ENCODE results near the gene NSD1.
"Not testable (repeated sequence)": the region's sequence is repeated elsewhere in the genome, so short reads cannot be mapped to it uniquely, and the experiment has no call there.

The NSD1 gene

DNA sequence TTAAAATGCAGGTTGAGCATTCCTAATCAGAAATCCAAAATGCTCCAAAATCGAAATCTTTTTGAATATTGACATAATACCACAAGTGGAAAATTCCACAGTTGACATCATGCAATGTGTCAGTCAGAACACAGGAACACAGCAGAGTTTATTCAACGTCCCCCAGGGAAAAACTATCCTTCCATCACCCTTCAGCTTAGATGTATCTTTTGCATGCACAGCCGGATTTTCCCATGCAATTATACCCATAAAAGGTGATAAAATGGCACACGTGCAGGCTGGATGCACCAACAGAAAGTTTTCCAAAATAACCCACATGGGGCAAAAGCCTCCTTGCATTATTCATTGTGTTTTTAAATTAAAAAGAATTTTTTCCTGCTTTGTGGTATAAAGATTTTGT is 98.8 kb downstream of the NSD1 start:
- DNase-seq = no peak

DNA sequence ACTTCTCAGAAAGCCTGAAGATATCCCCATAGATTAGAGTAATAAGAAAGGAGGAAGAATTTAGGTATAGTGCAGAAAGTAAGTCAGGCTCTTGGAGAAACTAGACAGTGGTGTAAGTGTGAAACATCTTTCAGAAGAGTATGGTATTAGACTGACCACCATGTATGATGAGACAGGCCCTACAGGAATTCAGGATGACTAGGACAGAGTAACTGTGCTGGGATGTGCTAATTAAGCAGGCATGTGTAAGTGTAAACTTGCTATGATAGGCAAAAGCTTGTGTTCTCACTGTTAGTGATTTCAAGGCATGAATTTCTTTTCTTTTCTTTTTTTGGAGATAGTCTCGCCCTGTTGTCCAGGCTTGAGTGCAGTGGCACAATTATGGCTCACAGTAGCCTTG is 99.2 kb downstream of the NSD1 start:
- DNase-seq = no peak

DNA sequence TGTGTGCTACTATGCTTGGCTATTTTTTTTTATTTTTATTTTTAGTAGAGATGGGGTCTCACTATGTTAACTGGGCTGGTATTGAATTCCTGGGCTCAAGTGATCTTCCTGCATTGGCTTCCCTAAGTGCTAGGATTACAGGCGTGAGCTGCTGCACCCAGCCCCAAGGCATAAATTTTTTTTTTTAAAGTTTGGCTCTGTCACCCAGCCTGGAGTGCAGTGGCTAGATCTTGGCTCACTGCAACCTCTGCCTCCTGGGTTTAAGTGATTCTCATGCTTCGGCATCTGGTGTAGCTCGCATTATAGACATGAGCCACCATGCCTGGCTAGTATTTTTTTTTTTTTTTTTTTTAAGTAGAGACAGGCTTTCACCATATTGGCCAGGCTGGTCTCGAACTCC is 99.6 kb downstream of the NSD1 start:
- DNase-seq = no peak

DNA sequence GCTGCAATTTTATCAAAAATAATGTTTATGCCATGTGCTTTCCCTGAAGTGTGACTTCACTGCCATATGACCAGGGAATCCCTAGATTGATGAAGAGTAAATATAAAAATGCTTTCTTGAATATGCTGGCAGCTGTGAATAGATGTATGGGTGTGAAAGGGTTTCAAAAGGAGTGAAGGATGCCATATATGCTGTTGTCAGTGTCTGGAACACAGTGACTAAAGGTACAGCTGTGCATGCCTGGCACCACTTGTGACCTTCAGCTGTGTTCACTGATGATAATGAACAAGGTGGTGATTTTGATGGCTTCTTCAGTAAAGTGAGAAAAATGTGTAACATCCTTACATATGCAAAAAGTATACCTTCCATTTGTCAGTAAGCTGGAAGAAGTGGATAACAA is 100.2 kb downstream of the NSD1 start:
- DNase-seq = no peak

DNA sequence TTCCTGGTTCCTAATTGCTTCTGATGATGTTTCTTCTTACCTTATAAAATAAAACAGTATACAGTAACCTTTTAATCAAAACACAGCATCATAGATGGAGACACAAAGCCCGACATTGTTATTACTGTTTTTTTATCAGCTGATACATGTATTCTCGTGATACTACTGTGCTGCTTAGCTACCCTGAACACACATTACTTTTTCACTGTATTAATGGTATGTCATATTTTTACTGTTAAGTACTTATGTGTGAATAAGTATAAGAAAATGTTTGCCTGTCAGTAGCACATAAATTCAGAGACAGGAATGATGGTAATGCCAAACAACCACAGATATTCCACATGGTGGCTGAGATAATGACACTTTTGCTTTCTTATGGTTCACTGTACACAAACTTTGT is 101.3 kb downstream of the NSD1 start:
- no peak for DNase-seq

DNA sequence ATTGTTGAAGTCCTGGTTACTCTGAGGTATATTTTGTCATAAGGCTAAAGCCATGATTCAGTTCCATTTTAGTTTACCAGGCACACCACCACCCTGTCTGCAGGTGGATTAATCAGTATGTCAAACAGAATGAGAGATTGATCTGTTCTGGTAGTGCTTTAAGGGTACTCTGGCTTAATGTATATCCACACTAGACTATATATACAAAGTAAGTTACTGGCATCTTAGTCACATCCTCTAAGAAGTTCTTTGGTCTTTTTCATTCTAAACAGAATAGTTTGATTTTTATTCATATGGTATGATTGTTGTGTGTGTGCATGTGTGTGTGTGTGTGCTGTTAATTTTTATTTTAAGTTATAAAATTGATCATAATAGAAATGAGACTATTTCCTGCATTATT is 108.2 kb downstream of the NSD1 start:
- no peak for DNase-seq

DNA sequence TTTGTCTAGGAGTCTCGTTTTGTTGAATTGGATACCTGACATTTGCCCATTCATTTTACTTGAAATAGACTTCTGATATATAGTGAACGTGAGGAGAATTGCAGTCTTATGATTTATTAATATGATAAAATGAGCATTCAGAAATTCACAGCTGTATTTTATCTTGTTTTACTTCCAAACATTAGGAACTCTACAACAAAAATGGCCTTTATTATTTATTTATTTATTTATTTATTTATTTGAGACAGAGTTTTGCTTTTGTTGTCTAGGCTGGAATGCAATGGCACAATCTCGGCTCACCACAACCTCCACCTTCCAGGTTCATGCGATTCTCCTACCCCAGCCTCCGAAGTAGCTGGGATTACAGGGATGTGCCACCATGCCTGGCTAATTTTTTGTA is 108.7 kb downstream of the NSD1 start:
- no peak for DNase-seq

DNA sequence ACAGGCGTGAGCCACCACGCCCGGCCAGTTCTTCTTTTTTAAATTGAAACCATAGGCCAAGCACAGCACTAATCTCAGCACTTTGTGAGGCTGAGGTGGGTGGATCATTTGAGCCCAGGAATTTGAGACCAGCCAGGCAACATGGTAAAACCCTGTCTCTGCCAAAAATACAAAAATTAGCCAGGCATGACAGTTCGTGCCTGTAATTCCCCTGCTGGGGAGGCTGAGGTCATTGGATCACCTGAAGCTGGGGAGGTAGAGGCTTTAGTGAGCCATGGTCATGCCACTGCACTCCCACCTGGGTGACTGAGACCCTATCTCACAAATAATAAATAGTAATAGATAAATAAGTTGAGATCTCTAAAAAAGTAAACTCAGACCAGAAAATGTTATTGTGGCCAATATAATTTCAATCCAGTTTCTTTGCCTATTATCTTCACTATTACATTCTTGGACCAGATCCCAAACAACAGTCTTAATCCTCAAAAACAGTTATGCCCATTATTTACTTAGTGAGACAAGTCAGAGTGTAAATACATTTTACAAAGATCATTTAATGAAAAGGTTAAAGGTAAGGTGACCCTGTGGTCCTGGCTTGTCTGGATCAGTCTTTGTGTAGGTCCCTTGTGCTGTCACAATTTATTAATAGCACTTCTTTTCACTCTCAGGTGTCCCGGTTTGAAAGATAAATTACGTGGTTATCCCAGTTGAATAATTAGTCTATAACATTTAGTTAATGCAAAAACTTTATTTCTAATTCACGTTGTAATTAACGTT is 116.4 kb downstream of the NSD1 start:
- DNase-seq = no peak

DNA sequence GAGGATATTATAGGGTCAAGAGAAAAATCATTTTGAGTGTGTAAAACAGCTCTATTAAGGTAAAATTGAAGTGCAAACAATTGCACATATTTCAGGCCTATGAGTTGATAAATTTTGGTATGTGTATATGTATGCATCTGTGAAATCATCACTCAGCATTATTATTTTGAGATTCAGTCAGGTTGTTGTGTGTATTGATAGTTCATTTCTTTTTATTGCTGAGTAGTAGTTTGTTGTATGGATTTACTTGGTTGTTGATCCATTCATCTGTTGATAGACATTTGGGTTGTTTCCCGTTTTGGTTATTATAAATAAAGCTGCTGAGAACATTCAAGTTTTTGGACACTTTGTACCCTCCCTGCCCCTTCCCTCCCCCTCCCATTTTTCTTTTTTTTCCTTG is 119.7 kb downstream of the NSD1 start:
- DNase-seq = no peak

DNA sequence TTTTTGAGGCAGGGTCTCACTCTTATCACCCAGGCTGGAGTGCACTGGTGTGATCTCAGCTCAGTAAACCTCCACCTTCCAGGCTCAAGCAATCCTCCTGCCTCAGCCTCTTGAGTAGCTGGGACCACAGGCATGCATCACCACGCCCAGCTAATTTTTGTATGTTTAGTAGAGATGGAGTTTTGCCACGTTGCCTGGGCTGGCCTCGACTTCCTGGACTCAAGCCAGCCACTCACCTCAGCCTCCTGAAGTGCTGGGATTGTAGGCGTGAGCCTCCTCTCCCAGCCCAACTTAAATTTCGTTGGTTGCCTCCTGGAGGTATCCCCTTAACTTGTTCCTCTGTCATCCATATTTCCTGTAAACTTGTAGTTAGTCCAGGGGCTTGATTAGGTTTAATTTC is 122.7 kb downstream of the NSD1 start:
- DNase-seq = no peak

DNA sequence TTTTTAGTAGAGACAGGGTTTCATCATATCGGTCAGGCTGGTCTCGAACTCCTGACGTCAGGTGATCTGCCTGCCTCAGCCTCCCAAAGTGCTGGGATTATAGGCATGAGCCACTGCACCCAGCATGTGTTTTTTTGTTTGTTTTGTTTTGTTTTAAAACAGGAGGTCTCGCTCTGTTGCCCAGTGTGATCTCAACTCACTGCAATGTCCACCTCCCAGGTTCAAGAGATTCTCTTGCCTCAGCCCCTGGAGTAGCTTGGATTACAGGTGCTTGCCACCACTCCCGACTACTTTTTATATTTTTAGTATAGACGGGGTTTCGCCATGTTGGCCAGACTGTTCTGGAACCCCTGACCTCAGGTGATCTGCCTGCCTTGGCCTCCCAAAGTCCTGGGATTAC is 125.1 kb downstream of the NSD1 start:
- not testable (repeated sequence) for DNase-seq

DNA sequence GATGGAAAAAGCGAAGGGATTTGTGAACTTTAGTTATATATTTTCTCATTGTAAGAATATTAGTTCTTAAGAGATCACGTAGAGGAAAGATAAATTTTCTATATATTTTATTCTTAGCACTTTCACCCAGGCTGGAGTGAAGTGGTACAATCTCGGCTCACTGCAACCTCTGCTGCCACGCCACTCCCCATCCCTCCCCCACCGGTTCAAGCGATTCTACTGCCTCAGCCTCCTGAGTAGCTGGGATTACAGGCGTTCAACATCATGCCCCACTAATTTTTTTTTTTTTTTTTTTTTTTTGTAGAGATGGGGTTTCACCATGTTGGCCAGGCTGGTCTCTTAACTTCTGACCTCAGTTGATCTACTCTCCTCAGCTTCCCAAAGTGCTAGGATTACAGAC is 127.4 kb downstream of the NSD1 start:
- DNase-seq = no peak

DNA sequence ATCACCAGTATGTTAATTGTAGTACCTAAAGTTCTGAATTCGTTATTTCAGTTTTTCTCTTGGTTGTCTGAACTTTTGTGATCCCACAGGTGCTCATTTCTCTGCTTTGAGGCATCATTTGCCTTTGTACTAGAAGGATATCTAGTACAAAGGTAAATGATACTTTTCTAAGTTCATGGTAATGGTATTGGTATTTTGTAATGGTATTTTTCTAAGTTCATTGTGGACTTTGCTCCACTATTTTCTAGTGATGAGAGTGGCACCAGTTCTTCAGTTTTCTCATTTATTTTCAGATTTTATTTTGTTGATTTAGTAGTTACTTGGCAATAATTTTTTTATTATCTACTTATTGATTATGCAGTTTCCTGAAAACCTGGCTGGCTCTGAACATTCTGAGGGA is 127.9 kb downstream of the NSD1 start:
- no peak for DNase-seq

DNA sequence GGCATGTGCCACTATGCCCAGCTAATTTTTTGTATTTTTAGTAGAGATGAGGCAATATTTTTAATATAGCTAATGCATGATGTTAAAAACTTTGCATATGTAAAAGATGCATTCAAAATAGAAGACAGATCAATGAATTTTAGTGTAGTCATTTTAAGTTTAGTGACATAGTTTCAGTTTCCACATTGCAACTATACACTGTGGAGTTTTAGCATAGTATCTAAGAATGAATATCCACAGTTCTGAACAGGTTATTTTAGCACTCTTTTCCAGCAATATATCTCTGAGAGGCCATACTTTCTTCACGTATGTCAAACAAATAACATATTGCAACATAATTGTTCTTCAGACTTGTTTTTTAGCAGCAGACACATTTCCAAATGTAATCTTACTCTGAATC is 130.6 kb downstream of the NSD1 start:
- DNase-seq = no peak

DNA sequence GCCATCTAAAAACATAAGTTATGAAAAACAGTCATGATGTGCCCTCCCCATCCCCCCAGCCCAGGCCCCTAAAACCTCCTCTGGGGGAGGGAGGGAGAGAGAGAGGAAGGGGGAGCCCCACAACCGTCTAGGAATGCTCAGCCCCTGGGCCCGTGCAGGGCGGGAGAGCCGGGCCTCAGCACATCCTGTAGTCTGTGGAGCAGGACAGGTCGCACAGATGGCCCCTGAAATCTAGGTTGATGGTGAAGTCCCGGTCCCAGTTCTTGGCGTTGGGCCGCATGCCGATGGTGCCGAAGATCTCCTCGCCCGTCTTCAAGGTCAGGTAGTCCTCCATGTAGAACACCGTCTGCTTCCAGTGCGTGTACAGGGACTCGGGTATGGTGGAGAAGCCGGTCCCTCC is 131.8 kb downstream of the NSD1 start:
- no peak for DNase-seq

DNA sequence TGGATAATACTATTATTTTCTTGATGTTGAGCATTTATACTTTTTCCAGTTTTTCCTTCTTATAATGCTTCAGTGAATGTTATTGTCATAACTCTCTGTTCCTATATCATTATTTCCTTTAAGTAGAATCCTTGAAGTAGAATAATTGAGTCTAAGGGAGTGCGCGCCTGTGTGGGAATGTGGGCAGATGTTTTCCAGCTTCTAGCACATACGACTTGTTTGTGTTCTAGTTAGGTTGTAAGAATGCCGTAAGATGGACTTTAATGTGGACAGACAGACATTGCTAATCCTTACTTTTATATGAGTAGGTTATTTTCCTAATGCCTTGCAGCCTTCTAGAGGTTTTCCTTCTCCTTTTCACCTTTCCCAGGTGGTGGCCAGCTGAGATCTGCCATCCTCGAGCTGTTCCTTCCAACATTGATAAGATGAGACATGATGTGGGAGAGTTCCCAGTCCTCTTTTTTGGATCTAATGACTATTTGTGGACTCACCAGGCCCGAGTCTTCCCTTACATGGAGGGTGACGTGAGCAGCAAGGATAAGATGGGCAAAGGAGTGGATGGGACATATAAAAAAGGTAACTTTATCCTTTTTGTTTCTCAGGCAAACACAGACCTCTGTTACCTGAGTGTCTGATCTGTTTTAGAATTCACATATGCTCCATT is 135.8 kb downstream of the NSD1 start:
- no peak for DNase-seq

DNA sequence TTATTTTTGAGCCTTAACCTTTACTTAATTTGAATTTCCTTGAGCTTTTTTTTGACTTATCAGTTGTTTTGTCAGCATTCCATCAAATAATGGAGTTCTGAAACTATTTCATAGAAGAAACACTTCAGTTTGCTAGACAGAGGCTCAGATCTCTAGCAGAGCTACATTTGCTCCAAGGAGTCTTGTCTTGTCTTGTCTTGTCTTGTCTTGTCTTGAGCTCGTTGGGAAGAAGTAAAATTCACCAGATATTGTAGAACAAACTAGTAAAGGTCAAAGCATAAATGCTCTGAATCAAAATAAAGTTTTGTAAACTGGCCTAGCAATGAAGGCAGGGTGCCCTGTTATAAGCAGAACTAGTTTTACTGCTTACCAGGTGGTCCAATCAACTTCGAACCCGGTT is 136.4 kb downstream of the NSD1 start:
- no peak for DNase-seq

DNA sequence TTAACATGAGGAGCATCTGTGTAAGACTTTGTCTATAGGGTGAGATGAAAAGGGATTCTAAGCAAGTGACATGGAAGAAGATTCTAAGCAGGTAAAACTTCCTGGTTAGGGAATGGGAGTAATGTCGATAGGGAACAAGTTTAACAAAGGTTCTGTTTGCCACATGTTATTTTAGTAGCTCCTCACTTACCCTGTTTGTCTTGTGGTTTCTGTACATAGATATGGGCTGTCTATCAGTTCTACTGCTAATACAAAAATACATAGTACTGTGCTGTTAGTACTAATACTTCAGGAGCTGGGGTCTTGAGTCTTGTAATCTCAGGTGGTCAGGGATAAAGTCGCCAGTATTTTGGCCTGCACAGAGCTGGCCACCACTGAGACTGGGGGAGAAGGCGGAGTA is 137.1 kb downstream of the NSD1 start:
- no peak for DNase-seq

DNA sequence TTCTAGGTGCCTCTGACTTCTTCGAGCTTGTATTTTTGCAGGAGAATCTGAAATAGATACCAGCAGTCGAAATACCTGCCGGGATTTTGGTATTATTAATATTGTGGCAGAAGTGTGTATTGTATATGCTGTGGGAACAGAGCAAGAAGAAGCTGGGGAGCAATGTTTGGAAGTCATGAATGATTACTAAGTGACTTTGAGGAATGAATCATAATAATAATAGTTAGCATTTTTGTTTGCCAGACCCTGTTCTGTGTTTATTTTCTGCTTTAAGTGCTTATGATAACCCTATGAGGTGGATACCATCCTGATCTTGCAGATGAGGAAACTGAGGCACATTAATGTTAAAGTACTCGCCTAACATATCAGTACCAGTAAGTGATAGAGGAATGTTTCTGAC is 137.5 kb downstream of the NSD1 start:
- DNase-seq = no peak

DNA sequence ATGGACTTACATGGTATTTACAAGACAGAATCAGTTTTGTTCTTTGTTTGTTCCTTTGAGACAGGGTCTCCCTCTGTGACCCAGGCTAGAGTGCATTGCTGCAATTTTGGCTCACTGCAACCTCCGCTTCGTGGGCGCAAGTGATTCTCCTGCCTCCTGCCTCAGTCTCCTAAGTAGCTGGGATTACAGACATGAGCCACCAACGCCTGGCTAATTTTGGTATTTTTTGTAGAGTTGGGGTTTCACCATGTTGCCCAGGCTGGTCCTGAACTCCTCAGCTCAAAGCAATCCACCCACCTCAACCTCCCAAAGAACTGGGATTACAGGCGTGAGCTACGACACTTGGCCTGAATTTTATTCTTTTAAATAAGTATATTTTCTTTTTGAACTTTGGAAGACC is 142.3 kb downstream of the NSD1 start:
- DNase-seq = no peak

DNA sequence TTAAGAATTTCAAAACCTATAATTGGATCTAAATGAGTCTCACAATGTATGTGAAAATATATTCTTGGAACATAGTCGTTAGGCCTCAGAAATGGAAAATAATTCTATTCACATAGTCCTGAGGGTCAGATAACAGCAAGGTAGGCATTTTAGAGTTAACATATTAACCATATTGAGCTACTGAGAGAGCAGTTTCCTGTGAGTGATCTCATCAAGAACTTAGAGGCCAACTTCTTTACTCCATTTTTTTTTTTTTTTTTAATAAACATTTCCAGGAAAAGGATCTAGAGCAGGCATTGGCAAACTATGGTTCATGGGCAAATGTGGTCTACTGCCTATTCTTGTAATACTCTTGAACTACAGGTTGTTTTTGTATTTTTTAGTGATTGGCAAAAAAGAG is 143.3 kb downstream of the NSD1 start:
- no peak for DNase-seq

DNA sequence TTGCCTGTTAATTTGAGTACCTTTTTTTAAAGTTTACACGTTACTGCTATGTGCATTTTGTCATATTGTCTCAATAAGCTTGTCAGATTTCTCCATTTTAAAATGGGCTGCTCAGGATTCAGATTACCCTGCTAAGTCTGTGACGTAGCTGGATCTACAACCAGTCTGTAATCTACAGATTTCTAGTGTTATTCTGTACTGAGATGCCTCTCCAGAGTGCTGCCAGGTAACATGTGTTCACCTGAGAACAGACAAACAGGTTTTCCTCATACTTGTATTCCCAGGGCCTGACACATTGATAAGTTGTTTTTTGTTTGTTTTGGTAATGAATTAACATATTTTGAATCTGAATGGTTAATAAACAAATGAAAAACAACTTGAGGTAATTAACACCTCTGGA is 154.6 kb downstream of the NSD1 start:
- no peak for DNase-seq

DNA sequence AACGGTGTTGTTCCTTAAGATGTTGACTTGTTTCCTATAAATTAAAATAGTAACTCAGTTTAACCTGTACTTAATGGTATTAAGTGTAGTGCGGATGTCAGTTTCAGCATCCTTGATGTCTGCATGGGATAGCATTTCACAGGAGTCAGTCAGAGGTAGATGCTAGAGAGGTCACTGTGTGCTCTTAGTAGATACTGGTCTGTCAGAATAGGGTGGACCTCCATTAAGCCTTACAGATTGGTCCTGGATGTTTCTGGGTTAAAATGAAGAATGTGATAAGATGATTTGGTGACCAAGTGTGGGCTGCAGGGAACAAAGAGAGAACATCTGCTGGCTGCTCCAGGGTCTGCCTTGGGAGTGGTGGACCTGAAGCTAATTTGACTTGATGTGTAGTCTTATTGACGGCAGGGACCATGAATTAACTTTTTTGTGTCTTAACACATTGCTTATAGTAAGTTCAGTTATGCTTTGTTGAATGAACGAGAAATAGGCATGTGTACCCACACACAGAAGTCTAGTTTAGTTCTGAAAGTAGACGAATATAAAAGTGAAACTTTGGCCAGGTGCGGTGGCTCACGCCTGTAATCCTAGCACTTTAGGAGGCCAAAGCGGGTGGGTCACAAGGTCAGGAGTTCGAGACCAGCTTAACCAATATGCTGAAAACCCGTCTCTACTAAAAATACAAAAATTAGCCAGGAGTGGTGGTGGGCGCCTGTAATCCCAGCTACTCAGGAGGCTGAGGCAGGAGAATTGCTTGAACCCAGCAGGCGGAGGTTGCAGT is 157.4 kb downstream of the NSD1 start:
- no peak for DNase-seq

DNA sequence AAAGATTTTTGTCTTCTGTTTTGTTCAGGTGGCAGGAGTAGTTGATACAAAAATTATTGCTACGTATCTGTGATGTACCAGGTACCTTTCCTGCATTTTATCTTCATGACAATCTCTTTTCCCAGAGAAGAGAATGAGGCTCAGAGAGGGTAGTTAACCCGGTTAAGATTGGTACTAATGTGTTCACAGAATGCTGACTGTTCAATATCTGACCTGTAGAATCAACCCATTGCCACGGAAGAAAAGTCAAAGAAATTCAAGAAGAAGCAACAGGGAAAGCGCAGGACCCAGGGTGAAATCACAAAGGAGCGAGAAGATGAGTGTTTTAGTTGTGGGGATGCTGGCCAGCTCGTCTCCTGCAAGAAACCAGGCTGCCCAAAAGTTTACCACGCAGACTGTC is 158.2 kb downstream of the NSD1 start:
- no peak for DNase-seq

All from activated effector memory CD4-positive, alpha-beta T cell treated with Interleukin-2 at 50 U/mL for 16 hours (primary cell).